K562 (cell line): ENCODE measurements around the gene ZMYND19. TPM values are rescaled to one million over a fixed set of nuclear protein-coding genes. Genes with fewer than 3 reads are reported as not detected.

ENCODE experiments used
- ETS1 ChIP-seq: conservative IDR thresholded peaks from 2 replicates; pipeline ENCODE4 v1.6.1; 2011; ENCODE audit warnings: low read depth, mild to moderate bottlenecking, low read length; ENCODE audit not compliant: control insufficient read depth
- FOXM1 ChIP-seq, 2 experiments: fragments of 450-650 bp in 1 of 2; sonication (generic) in 1 of 2; formaldehyde crosslinking in 1 of 2; IDR thresholded peaks; 2 replicates each; pipeline versions ENCODE4 v1.6.1 to v1.9.0; 2017 to 2022; ENCODE audit warnings: low read depth in 2 of 2, mild to moderate bottlenecking in 2 of 2, missing genetic modification reagents in 1 of 2, moderate library complexity in 1 of 2
- LCOR ChIP-seq: sonication (generic); formaldehyde crosslinking; IDR thresholded peaks from 2 replicates; pipeline ENCODE4 v1.8.0; 2022; ENCODE audit warnings: mild to moderate bottlenecking, missing genetic modification reagents
- MGA ChIP-seq: fragments of 450-650 bp; IDR thresholded peaks from 2 replicates; pipeline ENCODE4 v1.6.1; 2016; ENCODE audit warnings: mild to moderate bottlenecking, moderate library complexity
- MNT ChIP-seq, 2 experiments: fragments of 450-650 bp; conservative IDR thresholded peaks; 2 replicates each; pipeline ENCODE4 v1.6.1; 2017; ENCODE audit warnings: mild to moderate bottlenecking in 2 of 2, moderate library complexity in 2 of 2
- NFE2 ChIP-seq: IDR thresholded peaks from 2 replicates; pipeline ENCODE4 v1.6.1; 2014; ENCODE audit warnings: antibody characterized with exemption, low read depth
- NR2C2 ChIP-seq, 2 experiments: fragments of 200-800 bp in 1 of 2; sonication (Bioruptor generic) in 1 of 2; sonication (generic) in 1 of 2; formaldehyde crosslinking in 1 of 2; IDR thresholded peaks; 2 replicates each; pipeline versions ENCODE4 v1.6.1 to v1.8.0; 2016 to 2022; ENCODE audit warnings: mild to moderate bottlenecking in 1 of 2, missing compliant biosample characterization in 1 of 2, missing genetic modification characterization in 1 of 2, missing genetic modification reagents in 1 of 2
- PCBP1 ChIP-seq: fragments of 200-400 bp; formaldehyde crosslinking; IDR thresholded peaks from 2 replicates; pipeline ENCODE4 v1.6.1; 2018; ENCODE audit warnings: mild to moderate bottlenecking, low read depth, low read length; ENCODE audit not compliant: poor library complexity, severe bottlenecking
- RBFOX2 ChIP-seq: fragments of 200-400 bp; formaldehyde crosslinking; IDR thresholded peaks from 2 replicates; pipeline ENCODE4 v1.6.1; 2017; ENCODE audit warnings: low read depth, mild to moderate bottlenecking, low read length, moderate library complexity
- SRSF9 ChIP-seq: fragments of 200-400 bp; formaldehyde crosslinking; IDR thresholded peaks from 2 replicates; pipeline ENCODE4 v1.6.1; 2017; ENCODE audit warnings: low read depth, low read length, borderline replicate concordance
- SUPT5H ChIP-seq: fragments of 450-650 bp; IDR thresholded peaks from 2 replicates; pipeline ENCODE4 v1.6.1; 2016
- polyA plus RNA-seq, 8 experiments: library from polyadenylated mRNA; depleted of rRNA in 4 of 8; stranded (reverse) in 5 of 8; unstranded in 3 of 8; fragments of >200 nt; fragmentation: Nextera tagmentation in 2 of 8; fragmentation: Illumina TruSeq in 1 of 8; extraction: Ambion mirVana in 2 of 8; extraction: Trizol in 1 of 8; gene quantifications; 2 replicates each; pipeline versions ENCODE4 v1.2.1 to v1.2.3, GENCODE V29; 2011 to 2014; ENCODE audit warnings: inconsistent platforms in 1 of 8, missing spikeins in 1 of 8
- total RNA-seq, 7 experiments: library from RNA; depleted of rRNA in 6 of 7; stranded (reverse); fragments of >200 nt in 6 of 7; fragmentation: Illumina TruSeq in 2 of 7; extraction: Trizol in 2 of 7; gene quantifications; 2 replicates each; pipeline versions ENCODE4 v1.2.1 to v1.2.3, GENCODE V29; 2011 to 2021; ENCODE audit warnings: low replicate concordance in 1 of 7

Gene ZMYND19
- total and polyA plus RNA-seq, 9 of the 15 experiments (the other 6 are each of a cell fraction or from before 2014, with no cell fraction given): 1.0 to 86.7 (median 44.0) TPM

- TF ChIP-seq MGA (peak; percentile 40; the same call in 1 of the 2 replicates), SUPT5H (0 out of 2 replicates have a peak, but pooled peaks have one; percentile 8), NR2C2 (CRISPR knock-in tag; IDR thresholded peaks at IDR 0.05) (peak; percentile 39; the same call in 1 of the 2 replicates), NR2C2 (tag; IDR thresholded peaks at IDR 0.05) (peak; percentile 68), RBFOX2 (peak; percentile 71), PCBP1 (peak; percentile 12), LCOR (CRISPR knock-in tag) (0 out of 2 replicates have a peak, but pooled peaks have one; percentile 29), FOXM1 (IDR thresholded peaks at IDR 0.05; ENCODE audit: low read depth) (no peak), FOXM1 (CRISPR knock-in tag; IDR thresholded peaks at IDR 0.05; ENCODE audit: low read depth) (no peak), SRSF9 (no peak), MNT (conservative IDR thresholded peaks at IDR 0.05) (no peak), ETS1 (0 out of 2 replicates have a peak, but pooled peaks have one; percentile 48), NFE2 (no peak)
Observed at GRCh38 chr9:137552022-137552768, 38.1 kb downstream of the ZMYND19 start (continued).
